RKO (cell line): ENCODE results near the gene XXYLT1.

Experiments
- DNase-seq: peaks from one replicate; pipeline ENCODE4 v3.0.0-alpha.2; 2016; ENCODE audit warnings: low spot score

Gene XXYLT1

DNA sequence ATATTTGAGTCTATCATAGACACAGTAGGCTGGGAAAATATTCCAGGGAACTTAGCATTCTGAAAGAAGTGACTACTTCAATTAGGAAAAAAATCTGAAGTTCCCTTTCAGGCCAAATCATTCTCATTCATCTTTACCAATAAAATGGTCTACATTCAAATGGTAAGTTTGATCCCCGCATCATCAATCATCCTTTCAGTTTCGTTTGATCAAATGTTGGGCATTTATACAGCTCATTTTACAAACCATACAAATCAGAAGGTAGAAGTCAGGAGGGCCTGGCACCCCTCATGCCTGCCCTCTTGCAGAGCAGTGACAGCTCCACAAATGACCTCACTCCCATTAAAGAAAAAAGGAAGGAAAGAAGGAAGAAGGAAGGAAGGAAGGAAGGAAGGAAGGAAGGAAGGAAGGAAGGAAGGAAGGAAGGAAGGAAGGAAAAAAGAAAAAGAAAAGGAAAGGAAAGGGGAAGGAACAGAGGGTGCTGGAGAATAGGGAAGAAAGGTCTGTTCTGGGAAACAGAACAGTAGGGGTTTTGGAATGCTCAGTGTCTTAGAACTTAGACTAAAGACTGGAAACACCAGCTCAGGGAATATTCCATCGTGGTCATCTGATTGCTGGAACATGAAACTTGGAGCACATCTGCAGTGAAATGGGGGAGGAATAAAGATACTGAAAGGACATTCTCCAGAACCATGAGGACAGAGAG, 86.1 kb downstream of the XXYLT1 start:
- no peak for DNase-seq

DNA sequence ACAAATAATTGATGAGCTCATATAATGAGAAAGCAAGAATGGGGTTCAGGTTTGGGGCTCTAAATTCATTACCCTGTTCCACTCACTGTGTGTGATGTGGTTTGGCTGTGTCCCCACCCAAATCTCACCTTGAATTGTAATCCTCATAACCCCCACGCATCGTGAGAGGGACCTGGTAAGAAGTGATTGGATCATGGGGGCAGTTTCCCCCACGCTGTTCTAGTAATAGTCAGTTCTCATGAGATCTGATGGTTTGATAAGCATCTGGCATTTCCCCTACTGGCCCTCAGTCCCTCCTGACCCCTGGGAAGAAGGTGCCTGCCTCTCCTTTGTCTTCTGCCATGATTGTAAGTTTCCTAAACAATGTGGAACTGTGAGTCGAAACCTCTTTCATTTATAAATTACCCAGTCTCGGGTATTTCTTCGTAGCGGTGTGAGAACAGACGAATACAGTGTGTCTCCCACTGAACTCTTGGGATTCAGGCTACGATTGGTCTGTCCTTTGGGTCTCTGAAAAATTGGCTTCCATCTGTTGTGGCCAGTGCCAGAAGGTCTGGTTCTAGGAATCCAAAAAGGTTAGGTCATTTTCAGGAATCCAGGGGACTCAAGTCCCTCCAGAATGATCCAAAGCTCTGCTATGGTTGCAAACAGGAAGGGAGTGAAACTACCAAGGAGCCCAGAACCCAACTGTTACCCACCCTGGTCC, 87.7 kb downstream of the XXYLT1 start:
- no peak for DNase-seq

- no peak for DNase-seq
Measured at GRCh38 chr3:195182470-195182795, 88.5 kb downstream of the XXYLT1 start.

GRCh38 chr3:195181741-195182469, 89.1 kb downstream of the XXYLT1 start:
- no peak for DNase-seq

GRCh38 chr3:195181113-195181498, 89.9 kb downstream of the XXYLT1 start:
- DNase-seq = no peak

DNA sequence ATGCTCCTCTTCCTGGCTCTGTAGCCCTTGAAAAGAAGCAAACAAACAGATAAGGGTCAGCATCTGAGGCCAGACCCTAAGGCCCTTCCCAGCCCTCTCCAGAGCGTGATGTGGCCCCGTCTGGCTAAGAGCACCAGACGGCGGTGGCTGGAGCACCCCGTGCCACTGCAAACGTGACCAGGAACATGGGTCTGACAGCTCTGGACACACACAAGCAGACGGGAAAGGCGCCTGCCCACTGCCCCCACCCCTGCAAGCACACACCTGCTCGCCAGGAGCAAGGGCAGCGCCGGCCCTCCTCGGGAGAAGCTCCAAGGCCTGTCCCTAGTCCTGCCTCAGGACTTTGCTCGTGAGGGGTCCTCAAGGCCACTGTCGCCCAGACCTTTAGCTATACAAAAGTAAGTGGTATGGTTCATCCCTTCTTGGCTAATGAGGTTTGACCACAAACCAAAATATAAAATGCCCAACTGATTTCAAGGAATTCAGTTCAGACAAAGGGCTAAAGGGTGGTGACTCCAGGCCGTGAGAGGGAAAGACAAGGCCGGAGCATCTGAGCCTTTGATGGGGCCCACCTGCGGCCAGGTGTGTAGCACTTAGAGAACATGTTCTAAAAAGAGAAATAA, 90.4 kb downstream of the XXYLT1 start:
- DNase-seq = no peak

GRCh38 chr3:195179776-195180489, 91.0 kb downstream of the XXYLT1 start:
- DNase-seq = no peak

DNA sequence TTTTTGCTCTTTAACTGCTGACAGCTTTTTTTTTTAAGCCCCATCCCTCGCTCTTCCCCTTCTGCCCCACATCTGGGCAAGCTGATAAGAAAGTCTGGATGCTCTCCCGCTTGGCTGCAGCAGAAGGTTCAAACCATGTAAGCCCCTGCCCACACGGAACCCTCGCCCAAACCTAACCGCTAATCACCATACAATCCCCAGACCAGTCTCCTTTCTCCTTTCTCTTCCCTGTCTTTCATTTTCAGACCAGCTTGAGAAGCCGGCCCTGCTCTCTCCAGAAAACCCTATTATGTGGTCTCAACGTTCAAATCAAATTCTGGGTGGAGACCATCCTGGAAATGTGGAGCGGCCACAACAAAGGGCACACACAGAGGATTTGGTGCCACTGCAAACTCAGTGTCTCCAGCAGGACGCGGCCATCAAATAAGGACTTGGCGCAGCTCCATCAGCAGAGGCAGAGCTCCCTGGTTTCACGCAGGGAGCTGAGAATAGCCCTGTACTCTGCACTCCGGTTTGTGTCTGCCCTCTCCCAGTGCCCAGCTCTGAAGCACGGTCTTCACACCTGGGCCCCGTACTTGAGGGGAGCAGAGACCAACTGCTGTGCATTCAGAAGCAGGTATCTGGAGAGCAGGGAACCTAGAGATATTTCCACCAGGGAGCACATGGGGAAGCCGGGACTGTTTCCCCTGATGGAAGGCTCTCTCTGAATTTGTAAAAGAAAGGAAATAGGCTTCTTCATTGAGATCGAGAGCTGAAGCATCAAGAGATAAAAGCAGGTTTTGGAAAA, 92.6 kb downstream of the XXYLT1 start:
- no peak for DNase-seq

DNA sequence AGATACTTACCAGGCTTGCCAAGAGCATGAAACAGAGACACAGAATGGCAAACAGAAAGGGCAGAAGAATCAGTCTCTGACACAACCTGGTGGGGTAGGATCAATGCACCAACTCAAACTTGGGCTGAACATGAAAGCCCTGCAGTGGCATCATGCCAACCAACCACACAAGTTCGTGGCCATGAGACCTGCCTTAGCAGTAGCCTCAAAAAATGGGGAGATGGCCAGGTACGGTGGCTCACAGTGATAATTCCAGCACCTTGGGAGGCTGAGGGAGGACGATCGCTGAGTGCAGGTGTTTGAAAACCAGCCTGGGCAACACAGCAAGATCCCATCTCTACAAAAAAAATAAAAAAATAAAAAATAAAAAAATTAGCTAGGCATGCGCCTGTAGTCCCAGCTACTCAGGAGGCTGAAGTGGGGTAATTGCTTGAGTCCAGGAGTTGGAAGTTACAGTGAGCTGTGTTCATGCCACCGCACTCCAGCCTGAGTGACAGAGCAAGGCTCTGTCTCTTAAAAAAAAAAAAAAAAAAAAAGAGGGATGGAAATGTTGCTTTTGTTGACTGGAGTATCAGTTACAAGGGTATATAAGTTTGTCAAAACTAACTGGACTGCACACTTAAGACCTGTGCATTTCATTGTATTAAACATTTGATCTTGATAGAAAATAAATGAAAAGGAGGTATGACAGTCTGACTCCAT, 93.4 kb downstream of the XXYLT1 start:
- DNase-seq = no peak

- no peak for DNase-seq
Measured at GRCh38 chr3:195176776-195177175, 94.2 kb downstream of the XXYLT1 start.

DNA sequence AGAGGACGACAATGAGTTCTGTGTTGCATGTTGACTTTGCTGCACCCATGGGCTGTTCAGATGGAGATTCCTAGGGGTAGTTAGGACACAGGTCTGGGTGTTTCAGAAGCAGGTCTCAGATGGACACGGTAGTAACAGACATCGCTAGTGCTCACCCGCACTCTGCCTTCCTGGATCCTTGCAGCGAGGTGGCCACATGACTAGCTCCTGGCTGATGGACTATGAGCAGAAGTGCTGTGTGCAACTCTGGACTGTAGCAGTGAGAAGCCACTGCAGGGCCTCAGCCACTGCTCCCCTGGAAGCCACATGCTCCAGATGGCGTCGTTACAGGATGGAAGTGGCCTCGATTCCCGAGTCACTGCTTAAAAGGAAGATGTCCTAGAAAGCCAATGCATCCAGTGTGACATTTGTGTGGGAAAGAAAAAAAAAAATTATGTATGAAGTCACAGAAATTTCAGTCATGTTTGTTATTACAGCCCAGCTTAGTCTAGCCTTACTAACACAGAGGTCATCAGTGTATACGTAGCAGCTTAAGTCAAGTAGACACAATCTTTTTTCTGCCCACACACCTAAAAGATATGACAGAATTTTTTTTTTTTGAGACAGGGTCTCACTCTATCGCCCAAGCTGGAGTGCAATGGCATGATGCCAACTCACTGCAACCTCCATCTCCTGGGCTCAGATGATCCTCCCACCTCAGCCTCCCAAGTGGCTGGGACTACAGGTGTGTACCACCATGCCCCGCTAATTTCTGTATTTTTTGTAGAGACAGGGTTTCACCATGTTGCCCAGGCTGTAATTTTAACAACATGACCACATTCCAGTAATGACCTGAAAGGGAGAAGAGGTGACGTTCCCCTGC, 95.3 kb downstream of the XXYLT1 start:
- DNase-seq = no peak

GRCh38 chr3:195175076-195175475, 95.9 kb downstream of the XXYLT1 start:
- DNase-seq = no peak

GRCh38 chr3:195173657-195174056, 97.3 kb downstream of the XXYLT1 start:
- DNase-seq = no peak

- DNase-seq = no peak
Measured at GRCh38 chr3:195172896-195173295, 98.1 kb downstream of the XXYLT1 start.

DNA sequence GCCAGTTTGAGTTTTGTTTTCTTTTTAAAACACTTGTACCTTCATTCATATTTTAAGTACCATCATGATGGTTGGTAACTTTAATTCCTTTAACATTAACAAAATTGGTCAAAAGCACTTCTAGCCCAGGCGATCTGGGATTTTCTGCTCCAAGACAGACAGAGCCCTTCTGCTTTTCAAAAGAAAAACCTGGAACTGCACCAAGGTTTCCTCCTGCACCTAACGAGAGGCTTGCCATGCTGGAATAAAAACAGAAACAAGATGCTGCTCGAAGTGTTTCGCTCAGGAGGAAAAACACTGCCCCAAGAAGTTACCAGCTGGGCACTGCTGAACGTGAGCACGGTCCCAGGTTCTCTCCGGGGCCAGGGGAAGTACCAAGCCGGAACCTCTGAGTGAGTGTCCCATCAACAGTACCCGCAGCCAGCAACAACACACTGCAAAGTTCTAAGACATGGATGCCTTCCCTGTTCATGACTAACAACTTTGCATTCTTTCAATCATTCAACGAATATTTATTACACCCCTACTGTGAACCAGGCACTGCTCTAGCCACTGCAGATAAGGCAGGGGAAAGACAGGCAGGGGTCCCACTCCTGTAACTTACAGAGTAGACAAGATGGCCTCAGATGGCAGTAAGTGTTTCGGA, 98.8 kb downstream of the XXYLT1 start:
- DNase-seq = no peak

GRCh38 chr3:195171093-195171873, 99.7 kb downstream of the XXYLT1 start:
- DNase-seq = no peak

DNA sequence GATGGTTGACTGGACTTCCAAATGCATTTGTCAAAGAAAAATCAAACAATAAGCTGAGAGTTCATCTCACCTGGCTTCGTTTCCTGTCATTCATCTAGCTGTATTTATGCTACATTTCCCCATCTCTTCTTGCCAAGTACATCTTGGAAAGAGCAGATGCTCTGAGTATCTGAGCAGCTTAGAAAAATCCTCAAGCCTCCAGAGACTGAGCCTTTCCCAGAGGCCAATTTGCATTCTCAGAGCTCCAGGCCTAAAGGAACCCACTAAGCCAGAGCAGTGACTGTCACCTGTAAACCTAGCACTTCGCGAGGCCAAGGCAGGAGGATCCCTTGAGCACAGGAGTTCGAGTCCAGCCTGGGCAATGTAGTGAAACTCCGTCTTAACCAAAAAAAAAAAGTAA, 100.5 kb downstream of the XXYLT1 start:
- no peak for DNase-seq

- no peak for DNase-seq
Measured at GRCh38 chr3:195169011-195169649, 101.8 kb downstream of the XXYLT1 start.
